ENCODE measurements around the gene UQCRC2.

DNA sequence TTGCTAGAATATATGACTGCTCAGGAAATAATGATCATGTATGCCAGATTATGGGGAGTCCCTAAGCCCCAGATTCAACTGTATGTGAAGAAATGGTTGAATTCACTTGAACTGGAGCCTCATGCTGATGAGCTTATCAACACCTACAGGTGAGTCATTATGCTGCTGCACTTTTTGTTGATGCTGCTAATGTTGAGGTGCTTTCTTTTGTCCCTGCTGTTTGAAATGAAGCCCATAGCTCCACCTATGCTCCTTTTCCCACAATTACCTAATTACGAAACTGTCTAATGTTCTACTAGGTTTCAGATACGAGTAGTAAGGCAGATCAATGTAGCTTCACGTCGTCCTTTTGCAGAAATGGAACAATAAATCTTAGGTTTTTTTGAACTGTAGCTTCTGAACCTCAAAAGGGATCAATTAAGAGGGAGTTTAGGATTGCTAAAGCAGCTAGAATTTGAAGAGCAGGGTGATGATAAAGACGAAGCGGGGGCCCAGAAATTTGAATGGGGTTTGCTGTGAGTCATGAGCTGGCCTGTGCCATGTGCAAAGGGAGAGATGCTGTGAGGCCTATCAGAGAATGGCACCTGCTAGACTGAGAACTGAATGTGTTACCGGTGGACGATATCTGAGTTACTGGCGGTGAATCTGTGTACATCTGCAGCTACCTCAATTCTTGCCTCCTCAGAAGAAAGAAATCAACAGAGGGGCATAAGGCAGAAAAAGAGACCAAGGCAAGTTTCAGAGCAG lies 6.1 kb upstream of the UQCRC2 start:
- TF ChIP-seq, protein P1, sequence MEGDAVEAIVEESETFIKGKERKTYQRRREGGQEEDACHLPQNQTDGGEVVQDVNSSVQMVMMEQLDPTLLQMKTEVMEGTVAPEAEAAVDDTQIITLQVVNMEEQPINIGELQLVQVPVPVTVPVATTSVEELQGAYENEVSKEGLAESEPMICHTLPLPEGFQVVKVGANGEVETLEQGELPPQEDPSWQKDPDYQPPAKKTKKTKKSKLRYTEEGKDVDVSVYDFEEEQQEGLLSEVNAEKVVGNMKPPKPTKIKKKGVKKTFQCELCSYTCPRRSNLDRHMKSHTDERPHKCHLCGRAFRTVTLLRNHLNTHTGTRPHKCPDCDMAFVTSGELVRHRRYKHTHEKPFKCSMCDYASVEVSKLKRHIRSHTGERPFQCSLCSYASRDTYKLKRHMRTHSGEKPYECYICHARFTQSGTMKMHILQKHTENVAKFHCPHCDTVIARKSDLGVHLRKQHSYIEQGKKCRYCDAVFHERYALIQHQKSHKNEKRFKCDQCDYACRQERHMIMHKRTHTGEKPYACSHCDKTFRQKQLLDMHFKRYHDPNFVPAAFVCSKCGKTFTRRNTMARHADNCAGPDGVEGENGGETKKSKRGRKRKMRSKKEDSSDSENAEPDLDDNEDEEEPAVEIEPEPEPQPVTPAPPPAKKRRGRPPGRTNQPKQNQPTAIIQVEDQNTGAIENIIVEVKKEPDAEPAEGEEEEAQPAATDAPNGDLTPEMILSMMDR (conservative IDR thresholded peaks at IDR 0.05 in 1 of 2, IDR thresholded peaks at IDR 0.05 in 1 of 2; ENCODE audit: low read depth in 1 of 2, low read length in 2 of 2), result no peak
- no peak for TF ChIP-seq EZH2 (IDR thresholded peaks at IDR 0.05; ENCODE audit: low read length, missing control alignments)
